ENCODE data around the gene USP36.
"Not testable (repeated sequence)": the region's sequence is repeated elsewhere in the genome, so short reads cannot be mapped to it uniquely, and the experiment has no call there.

Gene USP36

GRCh38 chr17:78789149-78789662 lies 51.4 kb downstream of the USP36 start:
- no peak for DNase-seq

- DNase-seq = no peak
Observed at GRCh38 chr17:78788451-78788850, 52.2 kb downstream of the USP36 start.

- DNase-seq = no peak
Observed at GRCh38 chr17:78787444-78787843, 53.2 kb downstream of the USP36 start.

- no peak for DNase-seq
Observed at GRCh38 chr17:78785663-78786057, 55.0 kb downstream of the USP36 start.

GRCh38 chr17:78785011-78785662 lies 55.5 kb downstream of the USP36 start:
- DNase-seq = no peak

- no peak for DNase-seq
Observed at GRCh38 chr17:78784352-78784751, 56.3 kb downstream of the USP36 start.

- DNase-seq = no peak
Observed at GRCh38 chr17:78783711-78784324, 56.8 kb downstream of the USP36 start.

- DNase-seq = no peak
Observed at GRCh38 chr17:78781893-78782304, 58.7 kb downstream of the USP36 start, which contains the start of gene CYTH1. Gene CYTH1 (minus strand): TSS chr17:78782273. CDS start chr17:78782223, 50 bp downstream.

GRCh38 chr17:78781104-78781892 lies 59.3 kb downstream of the USP36 start:
- peak; percentile 38 for DNase-seq

- DNase-seq = no peak
Observed at GRCh38 chr17:78780335-78780734, 60.3 kb downstream of the USP36 start.

- DNase-seq = no peak
Observed at GRCh38 chr17:78779850-78780249, 60.8 kb downstream of the USP36 start.

- DNase-seq = not testable (repeated sequence)
Observed at GRCh38 chr17:78779286-78779651, 61.3 kb downstream of the USP36 start.

- no peak for DNase-seq
Observed at GRCh38 chr17:78777881-78778280, 62.7 kb downstream of the USP36 start.

- DNase-seq = peak; percentile 56
Observed at GRCh38 chr17:78774956-78775571, 65.5 kb downstream of the USP36 start.

GRCh38 chr17:78774453-78774852 lies 66.2 kb downstream of the USP36 start:
- no peak for DNase-seq

GRCh38 chr17:78771758-78772382 lies 68.7 kb downstream of the USP36 start:
- DNase-seq = no peak

- no peak for DNase-seq
Observed at GRCh38 chr17:78769196-78769773, 71.3 kb downstream of the USP36 start.

- no peak for DNase-seq
Observed at GRCh38 chr17:78767806-78768205, 72.8 kb downstream of the USP36 start.

GRCh38 chr17:78766743-78767294 lies 73.8 kb downstream of the USP36 start:
- DNase-seq = no peak

- no peak for DNase-seq
Observed at GRCh38 chr17:78766225-78766624, 74.4 kb downstream of the USP36 start.

- DNase-seq = no peak
Observed at GRCh38 chr17:78765821-78766220, 74.8 kb downstream of the USP36 start.

- DNase-seq = no peak
Observed at GRCh38 chr17:78764871-78765270, 75.7 kb downstream of the USP36 start.

Measured in activated CD8-positive, alpha-beta memory T cell treated with anti-CD3 and anti-CD28 coated beads, Interleukin-2, amount 50 U/mL, for 4 hours (primary cell).